HCT116 (cell line): Measurements from ENCODE around the gene SIT1. TPM values are rescaled to one million over a fixed set of nuclear protein-coding genes. Genes with fewer than 3 reads are reported as not detected.
"Not testable (repeated sequence)": the region's sequence is repeated elsewhere in the genome, so short reads cannot be mapped to it uniquely, and the experiment has no call there.

ENCODE experiments used
- ATAC-seq: fragments of 200-7000 bp; cut with Tn5 transposase; 2 replicates; pipeline ENCODE4 v1.9.1; 2020; ENCODE audit warnings: mild to moderate bottlenecking, moderate library complexity
- BruUV-seq: library from RNA; stranded (reverse); fragments of 400-500 nt; replicated peaks from 2 replicates; lab custom pipeline; 2021; lab: Mats Ljungman, UMichigan
- CTCF ChIA-PET: fragments of 300-600 bp; sonication (Branson Sonifier 250); formaldehyde crosslinking; loops from one replicate; lab custom pipeline; 2021; ENCODE audit warnings: antibody characterized with exemption; lab: Charles Lee
- POLR2A ChIA-PET: fragments of 300-600, 350-600 bp; sonication (Branson Sonifier 250); formaldehyde crosslinking; loops from one replicate; lab custom pipeline; 2021; ENCODE audit warnings: antibody characterized with exemption; lab: Charles Lee
- RAD21 ChIA-PET, 2 experiments: fragments of 300-600 bp; sonication (Branson Sonifier 250); formaldehyde crosslinking; loops; one replicate each; lab custom pipeline; 2023; ENCODE audit warnings: low total read pairs in 2 of 2; ENCODE audit not compliant: uncharacterized antibody in 2 of 2, unreplicated experiment in 2 of 2, low non-redundant PET in 1 of 2; lab: Charles Lee
- DNase-seq: peaks from one replicate; pipeline ENCODE4 v3.0.0-alpha.2; 2010; ENCODE audit warnings: low read depth, low spot score
- H2AFZ ChIP-seq: fragments of 200-600 bp; shearing (Covaris generic), sonication (generic); 2 replicates; pipeline ENCODE4 v1.6.1; 2017; ENCODE audit warnings: low read depth, mixed run types, mixed read lengths, antibody characterized with exemption, low read length; ENCODE audit not compliant: poor library complexity, severe bottlenecking
- H3K27ac ChIP-seq: 2 replicates; pipeline ENCODE4 v1.5.1; 2012; ENCODE audit warnings: low read depth, low read length
- H3K27me3 ChIP-seq: fragments of 200-600 bp; sonication (generic); 2 replicates; pipeline ENCODE4 v1.6.1; 2016; ENCODE audit warnings: mixed run types, low read length, mixed read lengths; ENCODE audit not compliant: insufficient read depth
- H3K36me3 ChIP-seq, 2 experiments: fragments of 200-500 bp in 1 of 2; fragments of 200-600 bp in 1 of 2; sonication (Bioruptor generic) in 1 of 2; sonication (generic) in 1 of 2; 2 replicates each; pipeline versions ENCODE4 v1.5.1 to v1.6.1; 2014 to 2016; ENCODE audit warnings: low read length in 2 of 2, inconsistent platforms in 1 of 2, mixed read lengths in 1 of 2, mixed run types in 1 of 2; ENCODE audit not compliant: insufficient read depth in 2 of 2, control insufficient read depth in 1 of 2
- H3K4me1 ChIP-seq, 2 experiments: fragments of 200-600 bp in 1 of 2; sonication (generic) in 1 of 2; 2 replicates each; pipeline versions ENCODE4 v1.5.1 to v1.6.1; 2012 to 2017; ENCODE audit warnings: low read length in 2 of 2, inconsistent platforms in 1 of 2, mild to moderate bottlenecking in 1 of 2, mixed read lengths in 1 of 2, mixed run types in 1 of 2, moderate library complexity in 1 of 2; ENCODE audit not compliant: insufficient read depth in 2 of 2, control insufficient read depth in 1 of 2
- H3K4me2 ChIP-seq: fragments of 200-600 bp; sonication (generic); 2 replicates; pipeline ENCODE4 v1.6.1; 2017; ENCODE audit warnings: mixed run types, low read length, mixed read lengths
- H3K4me3 ChIP-seq, 2 experiments: fragments of 200-600 bp in 1 of 2; sonication (generic) in 1 of 2; replicated peaks in 1 of 2; 2 replicates each; pipeline ENCODE4 v1.5.1; 2011 to 2016; ENCODE audit warnings: low read length in 2 of 2, control low read depth in 1 of 2, low read depth in 1 of 2, mild to moderate bottlenecking in 1 of 2, mixed read lengths in 1 of 2, mixed run types in 1 of 2
- H3K79me2 ChIP-seq: fragments of 200-600 bp; sonication (generic); 2 replicates; pipeline ENCODE4 v1.6.1; 2017; ENCODE audit warnings: mild to moderate bottlenecking, mixed run types, low read length, moderate library complexity, mixed read lengths; ENCODE audit not compliant: insufficient read depth
- H3K9ac ChIP-seq: fragments of 200-600 bp; sonication (generic); 2 replicates; pipeline ENCODE4 v1.6.1; 2016; ENCODE audit warnings: low read length, mixed read lengths
- H3K9me2 ChIP-seq: fragments of 200-600 bp; sonication (generic), shearing (Covaris generic); 2 replicates; pipeline ENCODE4 v1.6.1; 2017; ENCODE audit warnings: mixed run types, mild to moderate bottlenecking, moderate library complexity; ENCODE audit not compliant: insufficient read depth
- H3K9me3 ChIP-seq, 2 experiments: fragments of 200-500 bp in 1 of 2; fragments of 200-600 bp in 1 of 2; sonication (Bioruptor generic) in 1 of 2; sonication (generic) in 1 of 2; 2 replicates each; pipeline ENCODE4 v1.6.1; 2014 to 2017; ENCODE audit warnings: low read length in 2 of 2, mixed read lengths in 2 of 2, inconsistent platforms in 1 of 2, low read depth in 1 of 2, mild to moderate bottlenecking in 1 of 2, mixed run types in 1 of 2, moderate library complexity in 1 of 2; ENCODE audit not compliant: control insufficient read depth in 1 of 2, insufficient read depth in 1 of 2
- H4K20me1 ChIP-seq: fragments of 200-600 bp; sonication (generic), shearing (Covaris generic); 2 replicates; pipeline ENCODE4 v1.6.1; 2017; ENCODE audit warnings: mixed run types, mild to moderate bottlenecking, moderate library complexity; ENCODE audit not compliant: insufficient read depth
- CBX3 ChIP-seq: IDR thresholded peaks from 2 replicates; pipeline ENCODE4 v1.6.1; 2012; ENCODE audit warnings: low read depth
- CEBPB ChIP-seq: IDR thresholded peaks from 2 replicates; pipeline ENCODE4 v1.6.1; 2012; ENCODE audit warnings: low read depth
- CTCF ChIP-seq, 3 experiments: fragments of 200-600 bp in 1 of 3; sonication (generic) in 1 of 3; IDR thresholded peaks in 2 of 3; conservative IDR thresholded peaks in 1 of 3; 2 replicates each; pipeline ENCODE4 v1.5.1; 2012 to 2017; ENCODE audit warnings: low read depth in 2 of 3, low read length in 2 of 3, antibody characterized with exemption in 1 of 3, borderline replicate concordance in 1 of 3, control low read depth in 1 of 3, mild to moderate bottlenecking in 1 of 3, mixed read lengths in 1 of 3, mixed run types in 1 of 3, moderate library complexity in 1 of 3; ENCODE audit not compliant: insufficient read depth in 1 of 3
- EGR1 ChIP-seq: IDR thresholded peaks from 2 replicates; pipeline ENCODE4 v1.6.1; 2012; ENCODE audit warnings: low read depth
- EZH2phosphoT487 ChIP-seq: fragments of 200-600 bp; IDR thresholded peaks from 2 replicates; pipeline ENCODE4 v1.6.1; 2018; ENCODE audit warnings: antibody characterized with exemption, borderline replicate concordance
- POLR2A ChIP-seq: IDR thresholded peaks from 2 replicates; pipeline ENCODE4 v1.7.0; 2011; ENCODE audit warnings: borderline replicate concordance; ENCODE audit not compliant: insufficient read depth, insufficient read length; ENCODE audit errors: extremely low read depth
- POLR2AphosphoS5 ChIP-seq: IDR thresholded peaks from 2 replicates; pipeline ENCODE4 v1.6.1; 2011; ENCODE audit warnings: mild to moderate bottlenecking, low read depth, low read length, moderate library complexity
- RAD21 ChIP-seq: IDR thresholded peaks from 2 replicates; pipeline ENCODE4 v1.6.1; 2012; ENCODE audit warnings: low read depth, mild to moderate bottlenecking
- REST ChIP-seq: IDR thresholded peaks from 2 replicates; pipeline ENCODE4 v1.6.1; 2012; ENCODE audit warnings: low read depth
- SIN3A ChIP-seq: IDR thresholded peaks from 2 replicates; pipeline ENCODE4 v1.6.1; 2012; ENCODE audit warnings: low read depth
- SRF ChIP-seq: IDR thresholded peaks from 2 replicates; pipeline ENCODE4 v1.6.1; 2012; ENCODE audit warnings: low read depth
- ZNF274 ChIP-seq: fragments of 200-500 bp; sonication (Bioruptor generic); IDR thresholded peaks from 2 replicates; pipeline ENCODE4 v1.6.1; 2014; ENCODE audit warnings: mild to moderate bottlenecking, low read depth, low read length, inconsistent platforms
- intact Hi-C: fragments of 100-400 bp; cut with micrococcal nuclease; formaldehyde crosslinking; loops from 2 replicates; pipeline ENCODE4 v1.10.0; 2022
- total RNA-seq: library from RNA; stranded (reverse); gene quantifications from one replicate; pipeline ENCODE4 v1.2.1, GENCODE V29; 2021; ENCODE audit not compliant: unreplicated experiment
- TF ChIP-seq, protein P1 (sequence below): IDR thresholded peaks from 2 replicates; pipeline ENCODE4 v1.6.1; 2012
- TF ChIP-seq, protein P2 (sequence below): IDR thresholded peaks from 2 replicates; pipeline ENCODE4 v1.6.1; 2011; ENCODE audit warnings: mild to moderate bottlenecking, low read length, moderate library complexity; ENCODE audit not compliant: insufficient replicate concordance; ENCODE audit errors: extremely low read depth

Gene SIT1
- total RNA-seq, 1 experiment from 2014 or later, result not detected

DNA sequence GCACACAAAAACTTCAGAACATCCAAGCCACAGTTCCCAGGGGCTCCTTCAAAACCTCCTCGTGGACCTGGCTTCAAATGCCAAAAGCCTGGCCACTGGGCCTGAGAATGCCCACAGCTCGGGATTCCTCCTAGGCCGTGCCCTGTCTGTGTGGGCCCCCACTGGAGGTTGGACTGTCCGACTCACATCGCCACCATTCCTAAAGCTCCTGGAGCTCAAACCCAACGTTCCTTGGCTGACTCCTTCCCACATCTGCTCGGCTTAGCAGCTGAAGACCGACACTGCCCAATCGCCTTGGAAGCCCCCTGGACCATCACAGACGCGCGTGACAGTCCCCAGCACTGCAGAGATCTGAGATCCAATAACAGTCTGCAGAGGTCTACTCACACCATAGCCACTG lies 7.7 kb downstream of the SIT1 start:
- TF ChIP-seq POLR2AphosphoS5 (no peak), CBX3 (no peak), EGR1 (no peak), SIN3A (no peak), SRF (no peak), REST (no peak), CTCF (IDR thresholded peaks at IDR 0.05 in 2 of 3, conservative IDR thresholded peaks at IDR 0.05 in 1 of 3; ENCODE audit: borderline replicate concordance in 1 of 3, insufficient read depth in 1 of 3, low read depth in 2 of 3, low read length in 2 of 3) (no peak), ZNF274 (no peak), EZH2phosphoT487 (no peak), RAD21 (no peak), POLR2A (no peak), CEBPB (no peak)
- TF ChIP-seq, protein P1, sequence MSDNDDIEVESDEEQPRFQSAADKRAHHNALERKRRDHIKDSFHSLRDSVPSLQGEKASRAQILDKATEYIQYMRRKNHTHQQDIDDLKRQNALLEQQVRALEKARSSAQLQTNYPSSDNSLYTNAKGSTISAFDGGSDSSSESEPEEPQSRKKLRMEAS, result no peak
- TF ChIP-seq, protein P2, sequence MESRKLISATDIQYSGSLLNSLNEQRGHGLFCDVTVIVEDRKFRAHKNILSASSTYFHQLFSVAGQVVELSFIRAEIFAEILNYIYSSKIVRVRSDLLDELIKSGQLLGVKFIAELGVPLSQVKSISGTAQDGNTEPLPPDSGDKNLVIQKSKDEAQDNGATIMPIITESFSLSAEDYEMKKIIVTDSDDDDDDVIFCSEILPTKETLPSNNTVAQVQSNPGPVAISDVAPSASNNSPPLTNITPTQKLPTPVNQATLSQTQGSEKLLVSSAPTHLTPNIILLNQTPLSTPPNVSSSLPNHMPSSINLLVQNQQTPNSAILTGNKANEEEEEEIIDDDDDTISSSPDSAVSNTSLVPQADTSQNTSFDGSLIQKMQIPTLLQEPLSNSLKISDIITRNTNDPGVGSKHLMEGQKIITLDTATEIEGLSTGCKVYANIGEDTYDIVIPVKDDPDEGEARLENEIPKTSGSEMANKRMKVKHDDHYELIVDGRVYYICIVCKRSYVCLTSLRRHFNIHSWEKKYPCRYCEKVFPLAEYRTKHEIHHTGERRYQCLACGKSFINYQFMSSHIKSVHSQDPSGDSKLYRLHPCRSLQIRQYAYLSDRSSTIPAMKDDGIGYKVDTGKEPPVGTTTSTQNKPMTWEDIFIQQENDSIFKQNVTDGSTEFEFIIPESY, result no peak
- ATAC-seq (no peak), DNase-seq (no peak)
- Histone ChIP-seq H3K4me1 (peaks cover 6 to 20% of the 10 kb centered on the region in 2 experiments; a peak in 3 of 4 replicates), H3K9me2 (no peaks in the 10 kb centered on the region), H3K36me3 (no peaks in the 10 kb centered on the region), H3K79me2 (no peaks in the 10 kb centered on the region), H3K4me3 (no peak overlapping the region), H3K9ac (no peak overlapping the region), H3K27ac (no peak overlapping the region), H3K4me2 (no peak overlapping the region), H3K9me3 (no peaks in the 10 kb centered on the region), H2AFZ (no peak overlapping the region), H3K27me3 (no peaks in the 10 kb centered on the region), H4K20me1 (no peaks in the 10 kb centered on the region)
- ChIA-PET POLR2A (no interaction called here), CTCF (no interaction called here), RAD21 (no interaction called here)
- BruUV-seq, result no TSS peak
- intact Hi-C loops, result no loop called here

GRCh38 chr9:35641478-35641877 lies 9.3 kb downstream of the SIT1 start:
- DNase-seq, H3K9me3 ChIP-seq, H3K36me3 ChIP-seq, BruUV-seq, H3K27me3 ChIP-seq, ATAC-seq, H2AFZ ChIP-seq, CTCF ChIA-PET, H3K27ac ChIP-seq, H3K4me1 ChIP-seq, H4K20me1 ChIP-seq, POLR2A ChIA-PET, H3K4me2 ChIP-seq, RAD21 ChIA-PET, H3K9ac ChIP-seq, H3K79me2 ChIP-seq, H3K9me2 ChIP-seq, intact Hi-C loops, H3K4me3 ChIP-seq: not testable (repeated sequence)
